Left kidney (tissue), 8 donors: ENCODE measurements around the gene ZSCAN2. TPM values are rescaled to one million over a fixed set of nuclear protein-coding genes. Genes with fewer than 3 reads are reported as not detected.
"Not testable (repeated sequence)": the region's sequence is repeated elsewhere in the genome, so short reads cannot be mapped to it uniquely, and the experiment has no call there.

Source experiments
- DNase-seq: peaks from one replicate; pipeline ENCODE4 v3.0.0-alpha.2; 2013
- long read RNA-seq, 8 donors: transcript quantifications; one replicate each; lab custom pipeline, GENCODE V29; 2026
- polyA plus RNA-seq: library from polyadenylated mRNA; unstranded; fragments of 120-200 nt; gene quantifications from one replicate; pipeline ENCODE4 v1.2.1, GENCODE V29; 2013; ENCODE audit not compliant: insufficient read length

The ZSCAN2 gene
- 30.7 TPM for polyA plus RNA-seq
- long read RNA-seq, donor 1, transcript ZSCAN2-207 (3 exons, 3,813 nt): major isoform, 7 of 10 reads
- long read RNA-seq, donor 1, partial matches to known transcripts: 0 of 10 reads
- long read RNA-seq, donor 1, other reads (novel, unspliced or antisense): 0 of 10 reads
- long read RNA-seq, donor 2, partial matches to known transcripts: 0 of 3 reads
- long read RNA-seq, donor 2, other reads (novel, unspliced or antisense): 0 of 3 reads
- long read RNA-seq, donor 3, transcript ZSCAN2-214 (3 exons, 2,242 nt): major isoform, 6 of 7 reads
- long read RNA-seq, donor 3, partial matches to known transcripts: 0 of 7 reads
- long read RNA-seq, donor 3, other reads (novel, unspliced or antisense): 0 of 7 reads
- long read RNA-seq, donor 4: 0 reads
- long read RNA-seq, donor 5, partial matches to known transcripts: 0 of 10 reads
- long read RNA-seq, donor 5, other reads (novel, unspliced or antisense): 0 of 10 reads
- long read RNA-seq, donor 6, partial matches to known transcripts: 0 of 5 reads
- long read RNA-seq, donor 6, other reads (novel, unspliced or antisense): 0 of 5 reads
- long read RNA-seq, donor 7, transcript ZSCAN2-207 (3 exons, 3,813 nt): major isoform, 6 of 13 reads
- long read RNA-seq, donor 7, partial matches to known transcripts: 0 of 13 reads
- long read RNA-seq, donor 7, other reads (novel, unspliced or antisense): 0 of 13 reads
- long read RNA-seq, donor 8, partial matches to known transcripts: 0 of 4 reads
- long read RNA-seq, donor 8, other reads (novel, unspliced or antisense): 0 of 4 reads

DNA sequence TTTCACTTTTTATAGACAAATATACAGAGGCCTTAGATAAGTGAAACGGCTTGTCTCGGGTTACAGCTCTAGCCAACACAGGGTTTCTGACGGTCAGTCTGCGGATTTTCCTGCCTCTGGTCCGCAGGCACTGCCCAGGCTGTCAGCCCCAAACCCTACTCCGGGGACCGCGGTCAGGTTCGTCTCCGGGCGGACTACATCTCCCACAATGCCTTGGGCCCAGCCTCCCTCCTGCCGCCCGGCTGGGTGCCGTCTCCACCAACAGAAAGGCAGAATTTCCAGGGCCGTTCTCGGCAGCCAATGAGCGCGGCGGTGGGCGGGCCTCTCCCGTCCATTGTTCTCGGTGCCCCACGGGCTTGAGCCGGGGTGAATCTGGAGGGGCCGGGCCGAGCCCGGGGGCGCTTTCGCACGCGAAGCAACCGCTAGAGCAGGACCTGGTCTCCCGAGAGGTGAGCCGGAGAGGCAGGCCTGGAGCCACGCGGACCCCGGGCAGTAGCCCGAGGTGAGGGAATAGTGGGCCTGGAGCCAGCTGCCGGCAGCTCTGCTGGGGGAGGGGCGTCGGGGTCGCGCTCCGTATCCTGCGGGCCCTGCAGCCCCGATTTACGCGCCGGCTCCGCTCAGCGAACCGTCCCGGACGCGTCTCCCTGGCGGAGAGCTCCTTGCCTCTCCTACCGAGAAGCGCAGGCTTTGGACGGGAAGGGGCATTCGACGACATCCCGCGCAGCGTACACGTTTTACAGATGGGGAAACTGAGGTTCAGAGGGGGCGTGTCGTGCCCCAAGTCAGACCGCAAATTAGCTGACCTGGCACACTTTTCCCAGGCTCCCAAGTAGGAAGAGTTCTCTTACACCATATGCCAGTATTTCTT, at the start of gene ZSCAN2:
Gene ZSCAN2, plus strand, starts transcription at position 323 of the 868 bp plus-strand sequence. CDS start 2,919 bp downstream, outside the sequence.
- DNase-seq: peak; percentile 96

DNA sequence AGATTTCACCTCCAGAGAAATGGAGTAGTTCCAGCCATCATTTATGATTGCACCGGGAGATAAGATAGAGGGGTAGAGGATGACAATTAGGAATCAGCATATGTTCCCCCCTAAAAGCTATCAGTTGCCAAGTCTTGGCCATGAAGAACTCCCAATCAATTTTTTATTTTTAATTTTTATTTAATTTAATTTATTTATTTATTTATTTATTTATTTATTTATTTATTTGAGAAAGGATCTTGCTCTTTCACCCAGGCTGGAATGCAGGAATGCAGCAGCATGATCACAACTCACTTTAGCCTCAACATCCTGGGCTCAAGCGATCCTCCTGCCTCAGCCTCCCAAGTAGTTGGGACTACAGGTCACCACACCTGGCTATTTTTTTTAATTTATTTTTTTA, 49.2 kb upstream of the ZSCAN2 start:
- not testable (repeated sequence) for DNase-seq

GRCh38 chr15:84552896-84553295, 47.9 kb upstream of the ZSCAN2 start:
- DNase-seq: no peak

GRCh38 chr15:84556690-84557089, 44.1 kb upstream of the ZSCAN2 start:
- not testable (repeated sequence) for DNase-seq

DNA sequence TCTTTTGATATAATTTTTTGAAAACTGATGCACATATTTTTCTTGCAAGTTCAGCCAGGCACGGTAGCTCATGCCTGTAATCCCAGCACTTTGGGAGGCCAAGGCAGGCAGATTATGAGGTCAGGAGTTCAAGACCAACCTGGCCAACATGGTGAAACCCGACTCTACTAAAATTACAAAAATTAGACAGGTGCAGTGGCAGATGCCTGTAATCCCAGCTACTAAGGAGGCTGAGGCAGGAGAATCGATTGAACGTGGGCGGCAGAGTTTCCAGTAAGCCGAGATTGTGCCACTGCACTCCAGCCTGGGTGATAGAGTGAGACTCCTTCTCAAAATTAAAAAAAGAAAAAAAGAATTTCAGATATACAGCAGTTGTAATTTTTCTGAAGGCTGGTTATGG, 32.8 kb upstream of the ZSCAN2 start:
- DNase-seq: not testable (repeated sequence)

GRCh38 chr15:84570164-84570735, 30.6 kb upstream of the ZSCAN2 start:
- peak; percentile 41 for DNase-seq

DNA sequence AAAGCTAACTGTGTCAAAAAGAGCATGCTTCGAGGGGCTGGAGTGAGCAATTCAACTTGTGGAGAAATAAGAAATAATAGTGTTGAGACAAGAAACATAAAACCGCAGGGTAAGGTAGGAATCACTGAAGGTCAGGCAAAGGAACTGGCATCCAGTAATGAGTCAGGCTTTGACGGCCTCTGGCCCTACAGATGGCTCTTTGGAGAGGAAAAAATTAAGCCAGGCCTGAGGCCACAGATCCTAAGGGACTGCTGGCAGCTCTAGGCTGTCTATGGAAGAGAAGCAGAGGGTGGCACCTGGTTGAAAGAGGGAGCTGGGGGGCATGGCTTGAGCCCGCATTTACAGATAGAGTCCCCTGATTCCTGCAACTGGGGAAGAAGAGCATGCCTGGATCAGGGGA, 28.6 kb upstream of the ZSCAN2 start:
- no peak for DNase-seq

GRCh38 chr15:84575493-84575892, 25.3 kb upstream of the ZSCAN2 start:
- no peak for DNase-seq

- DNase-seq: not testable (repeated sequence)
These were observed 22.9 kb upstream of the ZSCAN2 start for GRCh38 chr15:84577891-84578290.

DNA sequence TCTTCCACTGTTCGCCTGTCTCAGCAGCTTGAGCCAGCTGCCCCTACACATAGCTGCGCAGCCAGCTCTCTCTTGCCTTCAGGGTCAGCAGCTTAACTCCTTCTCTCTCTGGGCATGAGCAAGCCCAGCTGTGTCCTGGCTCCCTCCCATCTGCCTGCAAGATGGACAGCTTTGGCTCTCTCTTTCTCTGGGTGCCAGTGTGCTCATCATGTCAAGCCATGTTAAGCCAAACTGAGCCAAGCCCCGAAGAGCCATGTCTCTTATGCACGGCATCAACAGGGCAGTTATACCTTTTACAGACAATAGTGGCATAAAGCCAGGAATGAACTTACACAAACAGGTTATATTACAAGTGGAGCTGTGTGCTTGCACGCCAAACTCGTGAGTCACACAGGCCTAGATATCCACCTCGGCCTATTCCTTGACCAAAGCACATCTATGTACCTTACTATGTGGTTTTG, 21.5 kb upstream of the ZSCAN2 start:
- peak; percentile 24 for DNase-seq

- DNase-seq: not testable (repeated sequence)
These were observed 19.0 kb upstream of the ZSCAN2 start for GRCh38 chr15:84581676-84582428.

GRCh38 chr15:84582583-84583157, 18.1 kb upstream of the ZSCAN2 start:
- DNase-seq: no peak

GRCh38 chr15:84583921-84584320, 16.9 kb upstream of the ZSCAN2 start:
- not testable (repeated sequence) for DNase-seq

- DNase-seq: no peak
These were observed 14.1 kb upstream of the ZSCAN2 start for GRCh38 chr15:84586696-84587095.

GRCh38 chr15:84588053-84588874, 12.5 kb upstream of the ZSCAN2 start:
- DNase-seq: peak; percentile 86

GRCh38 chr15:84590406-84590805, 10.4 kb upstream of the ZSCAN2 start:
- no peak for DNase-seq

DNA sequence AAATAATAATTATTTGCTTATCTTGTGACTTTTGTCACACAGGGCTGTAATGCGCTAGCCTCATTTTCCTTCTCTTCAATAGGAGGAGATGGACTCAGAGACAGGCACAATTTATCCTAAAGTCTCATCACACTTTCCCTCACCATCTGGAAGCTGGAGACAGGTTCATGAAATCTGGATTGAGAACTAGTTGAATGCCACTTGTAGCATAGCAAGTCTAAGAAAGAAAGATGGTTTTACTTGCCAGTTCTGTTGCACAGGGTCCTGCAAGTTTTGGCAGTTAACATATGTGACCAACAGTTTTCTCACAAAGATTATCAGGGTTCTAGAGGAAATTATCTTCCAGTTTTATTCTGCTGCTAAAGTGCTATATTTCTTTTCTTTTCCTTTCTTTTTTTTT, 9.0 kb upstream of the ZSCAN2 start:
- no peak for DNase-seq

- DNase-seq: no peak
These were observed 6.1 kb upstream of the ZSCAN2 start for GRCh38 chr15:84594617-84595290.

DNA sequence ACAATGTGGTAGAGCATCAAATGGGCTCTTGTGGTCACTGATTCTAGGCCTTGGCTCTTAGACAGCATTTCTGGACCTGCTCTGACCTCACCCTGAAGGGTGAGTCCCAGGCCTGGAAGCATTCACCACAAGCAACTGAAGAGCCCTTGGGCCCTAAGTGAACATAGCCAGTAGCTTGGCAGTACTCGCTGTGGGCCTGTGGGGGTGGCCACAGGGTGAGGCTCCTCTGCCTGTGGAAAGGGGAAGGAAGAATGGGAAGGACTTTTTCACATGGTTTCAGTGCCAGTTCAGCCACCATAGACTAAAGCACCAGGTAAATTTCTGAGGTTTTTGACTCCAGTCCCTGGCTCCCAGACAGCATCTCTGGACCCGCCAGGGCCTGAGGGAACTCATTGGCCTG, 5.1 kb upstream of the ZSCAN2 start:
- no peak for DNase-seq
